ENCODE data around the gene KIR2DL1.
"Not testable (repeated sequence)": the region's sequence is repeated elsewhere in the genome, so short reads cannot be mapped to it uniquely, and the experiment has no call there.

The KIR2DL1 gene

GRCh38 chr19:54804101-54804500 is 34.5 kb downstream of the KIR2DL1 start:
- Histone ChIP-seq H3K9me3 (ENCODE audit: control insufficient read depth, insufficient read depth, low read length) (peaks cover 17% of the 10 kb centered on the region), H3K4me1 (ENCODE audit: control insufficient read depth, insufficient read depth, low read length) (no peaks in the 10 kb centered on the region), H3K4me3 (ENCODE audit: low read depth, low read length) (no peak overlapping the region), H3K9ac (ENCODE audit: low read depth, low read length) (no peak overlapping the region), H3K36me3 (ENCODE audit: control insufficient read depth, insufficient read depth, low read length) (no peaks in the 10 kb centered on the region), H3K27me3 (ENCODE audit: control insufficient read depth, insufficient read depth, low read length) (no peaks in the 10 kb centered on the region)

- Histone ChIP-seq H3K9me3 (ENCODE audit: control insufficient read depth, insufficient read depth, low read length) (peaks cover 17% of the 10 kb centered on the region), H3K4me3 (ENCODE audit: low read depth, low read length) (no peak overlapping the region), H3K9ac (ENCODE audit: low read depth, low read length) (no peak overlapping the region), H3K4me1 (ENCODE audit: control insufficient read depth, insufficient read depth, low read length) (no peaks in the 10 kb centered on the region), H3K36me3 (ENCODE audit: control insufficient read depth, insufficient read depth, low read length) (no peaks in the 10 kb centered on the region), H3K27me3 (ENCODE audit: control insufficient read depth, insufficient read depth, low read length) (no peaks in the 10 kb centered on the region)
Measured at GRCh38 chr19:54804571-54804970, 35.0 kb downstream of the KIR2DL1 start.

GRCh38 chr19:54805665-54806515 is 36.3 kb downstream of the KIR2DL1 start:
- Histone ChIP-seq H3K9ac (ENCODE audit: low read depth, low read length) (no peak overlapping the region), H3K36me3 (ENCODE audit: control insufficient read depth, insufficient read depth, low read length) (no peaks in the 10 kb centered on the region), H3K4me3 (ENCODE audit: low read depth, low read length) (no peak overlapping the region), H3K27me3 (ENCODE audit: control insufficient read depth, insufficient read depth, low read length) (no peaks in the 10 kb centered on the region), H3K4me1 (ENCODE audit: control insufficient read depth, insufficient read depth, low read length) (no peaks in the 10 kb centered on the region), H3K9me3 (ENCODE audit: control insufficient read depth, insufficient read depth, low read length) (peaks cover 15% of the 10 kb centered on the region)

- H3K4me3 ChIP-seq (ENCODE audit: low read depth, low read length): no peak overlapping the region
- H3K27me3 ChIP-seq (ENCODE audit: control insufficient read depth, insufficient read depth, low read length): no peaks in the 10 kb centered on the region
- H3K4me1 ChIP-seq (ENCODE audit: control insufficient read depth, insufficient read depth, low read length): no peaks in the 10 kb centered on the region
- no peaks in the 10 kb centered on the region for H3K36me3 ChIP-seq (ENCODE audit: control insufficient read depth, insufficient read depth, low read length)
- no peak overlapping the region for H3K9ac ChIP-seq (ENCODE audit: low read depth, low read length)
- peaks cover 13% of the 10 kb centered on the region for H3K9me3 ChIP-seq (ENCODE audit: control insufficient read depth, insufficient read depth, low read length)
Measured at GRCh38 chr19:54806516-54806838, 36.9 kb downstream of the KIR2DL1 start.

DNA sequence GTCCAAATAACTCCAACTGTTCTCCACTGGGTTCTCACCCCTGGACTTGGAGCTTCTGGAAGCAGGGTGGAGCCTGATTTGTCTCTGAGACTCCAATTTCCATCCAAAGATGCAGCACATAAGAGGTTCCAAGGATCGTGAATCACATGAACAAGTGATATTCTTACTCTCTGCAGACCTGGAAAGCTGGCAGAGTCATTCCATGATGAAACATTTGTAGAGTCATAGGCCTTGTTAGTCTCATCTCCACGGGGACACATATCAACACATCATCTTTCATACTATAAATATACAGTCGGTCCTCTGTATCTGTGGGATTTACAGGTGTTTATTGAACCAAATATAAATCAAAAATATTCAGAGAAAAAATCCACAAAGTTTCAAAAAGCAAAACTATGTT is 45.0 kb downstream of the KIR2DL1 start:
- H3K27me3 ChIP-seq (ENCODE audit: control insufficient read depth, insufficient read depth, low read length); H3K4me3 ChIP-seq (ENCODE audit: low read depth, low read length); H3K36me3 ChIP-seq (ENCODE audit: control insufficient read depth, insufficient read depth, low read length); H3K9ac ChIP-seq (ENCODE audit: low read depth, low read length); H3K4me1 ChIP-seq (ENCODE audit: control insufficient read depth, insufficient read depth, low read length); H3K9me3 ChIP-seq (ENCODE audit: control insufficient read depth, insufficient read depth, low read length): not testable (repeated sequence)

DNA sequence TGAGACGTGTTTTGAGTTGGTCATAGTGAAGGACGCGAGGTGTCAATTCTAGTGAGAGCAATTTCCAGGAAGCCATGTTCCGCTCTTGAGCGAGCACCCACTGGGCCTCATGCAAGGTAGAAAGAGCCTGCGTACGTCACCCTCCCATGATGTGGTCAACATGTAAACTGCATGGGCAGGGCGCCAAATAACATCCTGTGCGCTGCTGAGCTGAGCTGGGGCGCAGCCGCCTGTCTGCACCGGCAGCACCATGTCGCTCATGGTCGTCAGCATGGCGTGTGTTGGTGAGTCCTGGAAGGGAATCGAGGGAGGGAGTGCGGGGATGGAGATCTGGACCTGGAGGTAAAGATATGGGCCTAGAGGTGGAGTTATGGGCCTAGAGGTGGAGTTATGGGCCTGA is 46.7 kb downstream of the KIR2DL1 start, which contains the start of gene KIR3DL1:
Gene KIR3DL1 (plus strand): TSS at position 218 of the 400 bp plus-strand sequence.
- H3K27me3 ChIP-seq (ENCODE audit: control insufficient read depth, insufficient read depth, low read length); H3K4me1 ChIP-seq (ENCODE audit: control insufficient read depth, insufficient read depth, low read length); H3K9me3 ChIP-seq (ENCODE audit: control insufficient read depth, insufficient read depth, low read length); H3K4me3 ChIP-seq (ENCODE audit: low read depth, low read length); H3K9ac ChIP-seq (ENCODE audit: low read depth, low read length); H3K36me3 ChIP-seq (ENCODE audit: control insufficient read depth, insufficient read depth, low read length): not testable (repeated sequence)

- no peaks in the 10 kb centered on the region for H3K4me1 ChIP-seq (ENCODE audit: control insufficient read depth, insufficient read depth, low read length)
- H3K27me3 ChIP-seq (ENCODE audit: control insufficient read depth, insufficient read depth, low read length): no peaks in the 10 kb centered on the region
- H3K9me3 ChIP-seq (ENCODE audit: control insufficient read depth, insufficient read depth, low read length): peaks cover 9% of the 10 kb centered on the region
- H3K4me3 ChIP-seq (ENCODE audit: low read depth, low read length): no peak overlapping the region
- H3K9ac ChIP-seq (ENCODE audit: low read depth, low read length): no peak overlapping the region
- no peaks in the 10 kb centered on the region for H3K36me3 ChIP-seq (ENCODE audit: control insufficient read depth, insufficient read depth, low read length)
Measured at GRCh38 chr19:54817670-54818536, 48.3 kb downstream of the KIR2DL1 start.

- H3K27me3 ChIP-seq (ENCODE audit: control insufficient read depth, insufficient read depth, low read length); H3K4me3 ChIP-seq (ENCODE audit: low read depth, low read length); H3K9me3 ChIP-seq (ENCODE audit: control insufficient read depth, insufficient read depth, low read length); H3K9ac ChIP-seq (ENCODE audit: low read depth, low read length); H3K4me1 ChIP-seq (ENCODE audit: control insufficient read depth, insufficient read depth, low read length); H3K36me3 ChIP-seq (ENCODE audit: control insufficient read depth, insufficient read depth, low read length): not testable (repeated sequence)
Measured at GRCh38 chr19:54824416-54824815, 54.8 kb downstream of the KIR2DL1 start.

GRCh38 chr19:54825326-54825725 is 55.7 kb downstream of the KIR2DL1 start:
- not testable (repeated sequence) for H3K9ac ChIP-seq (ENCODE audit: low read depth, low read length); H3K4me3 ChIP-seq (ENCODE audit: low read depth, low read length); H3K4me1 ChIP-seq (ENCODE audit: control insufficient read depth, insufficient read depth, low read length); H3K36me3 ChIP-seq (ENCODE audit: control insufficient read depth, insufficient read depth, low read length); H3K9me3 ChIP-seq (ENCODE audit: control insufficient read depth, insufficient read depth, low read length); H3K27me3 ChIP-seq (ENCODE audit: control insufficient read depth, insufficient read depth, low read length)

GRCh38 chr19:54828064-54828463 is 58.5 kb downstream of the KIR2DL1 start:
- not testable (repeated sequence) for H3K9me3 ChIP-seq (ENCODE audit: control insufficient read depth, insufficient read depth, low read length); H3K4me1 ChIP-seq (ENCODE audit: control insufficient read depth, insufficient read depth, low read length); H3K9ac ChIP-seq (ENCODE audit: low read depth, low read length); H3K27me3 ChIP-seq (ENCODE audit: control insufficient read depth, insufficient read depth, low read length); H3K36me3 ChIP-seq (ENCODE audit: control insufficient read depth, insufficient read depth, low read length); H3K4me3 ChIP-seq (ENCODE audit: low read depth, low read length)

DNA sequence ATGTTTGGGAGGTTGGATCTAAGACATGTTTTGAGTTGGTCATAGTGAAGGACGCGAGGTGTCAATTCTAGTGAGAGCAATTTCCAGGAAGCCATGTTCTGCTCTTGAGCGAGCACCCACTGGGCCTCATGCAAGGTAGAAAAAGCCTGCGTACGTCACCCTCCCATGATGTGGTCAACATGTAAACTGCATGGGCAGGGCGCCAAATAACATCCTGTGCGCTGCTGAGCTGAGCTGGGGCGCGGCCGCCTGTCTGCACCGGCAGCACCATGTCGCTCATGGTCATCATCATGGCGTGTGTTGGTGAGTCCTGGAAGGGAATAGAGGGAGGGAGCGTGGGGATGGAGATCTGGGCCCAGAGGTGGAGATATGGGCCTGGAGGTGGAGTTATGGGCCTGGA is 62.9 kb downstream of the KIR2DL1 start, which contains the start of gene KIR2DS4:
Gene KIR2DS4 (plus strand): TSS at position 181 of the 400 bp plus-strand sequence.
- H3K9me3 ChIP-seq (ENCODE audit: control insufficient read depth, insufficient read depth, low read length); H3K36me3 ChIP-seq (ENCODE audit: control insufficient read depth, insufficient read depth, low read length); H3K4me1 ChIP-seq (ENCODE audit: control insufficient read depth, insufficient read depth, low read length); H3K27me3 ChIP-seq (ENCODE audit: control insufficient read depth, insufficient read depth, low read length); H3K4me3 ChIP-seq (ENCODE audit: low read depth, low read length); H3K9ac ChIP-seq (ENCODE audit: low read depth, low read length): not testable (repeated sequence)

All from iPS-15b (cell line).